BE2C (cell line): ENCODE results near the gene CENPS. TPM values are rescaled to one million over a fixed set of nuclear protein-coding genes. Genes with fewer than 3 reads are reported as not detected.

Source experiments
- DNase-seq: peaks from one replicate; pipeline ENCODE4 v3.0.0-alpha.2; 2020
- H3K27me3 ChIP-seq: fragments of 250-450 bp; sonication (Bioruptor Pico); 2 replicates; pipeline ENCODE4 v1.5.1; 2020; ENCODE audit warnings: mild to moderate bottlenecking
- H3K36me3 ChIP-seq: fragments of 250-450 bp; sonication (Bioruptor Pico); 2 replicates; pipeline ENCODE4 v1.5.1; 2020; ENCODE audit warnings: mild to moderate bottlenecking
- H3K4me1 ChIP-seq: fragments of 250-450 bp; sonication (Bioruptor Pico); 2 replicates; pipeline ENCODE4 v1.5.1; 2020
- H3K4me3 ChIP-seq: 2 replicates; pipeline ENCODE4 v1.5.1; 2011; ENCODE audit warnings: low read depth, low read length
- H3K9me3 ChIP-seq: fragments of 250-450 bp; sonication (Bioruptor Pico); 2 replicates; pipeline ENCODE4 v1.5.1; 2020
- polyA plus RNA-seq: library from polyadenylated mRNA; unstranded; fragments of >200 nt; gene quantifications from one replicate; pipeline ENCODE4 v1.2.1, GENCODE V29; 2012; ENCODE audit warnings: low read depth, missing spikeins; ENCODE audit not compliant: insufficient read length, insufficient read depth
- TF ChIP-seq, protein P1 (sequence below): IDR thresholded peaks from 2 replicates; pipeline ENCODE4 v1.5.1; 2012; ENCODE audit warnings: mild to moderate bottlenecking, low read depth, low read length

CENPS gene
- polyA plus RNA-seq: 8.5 TPM

DNA sequence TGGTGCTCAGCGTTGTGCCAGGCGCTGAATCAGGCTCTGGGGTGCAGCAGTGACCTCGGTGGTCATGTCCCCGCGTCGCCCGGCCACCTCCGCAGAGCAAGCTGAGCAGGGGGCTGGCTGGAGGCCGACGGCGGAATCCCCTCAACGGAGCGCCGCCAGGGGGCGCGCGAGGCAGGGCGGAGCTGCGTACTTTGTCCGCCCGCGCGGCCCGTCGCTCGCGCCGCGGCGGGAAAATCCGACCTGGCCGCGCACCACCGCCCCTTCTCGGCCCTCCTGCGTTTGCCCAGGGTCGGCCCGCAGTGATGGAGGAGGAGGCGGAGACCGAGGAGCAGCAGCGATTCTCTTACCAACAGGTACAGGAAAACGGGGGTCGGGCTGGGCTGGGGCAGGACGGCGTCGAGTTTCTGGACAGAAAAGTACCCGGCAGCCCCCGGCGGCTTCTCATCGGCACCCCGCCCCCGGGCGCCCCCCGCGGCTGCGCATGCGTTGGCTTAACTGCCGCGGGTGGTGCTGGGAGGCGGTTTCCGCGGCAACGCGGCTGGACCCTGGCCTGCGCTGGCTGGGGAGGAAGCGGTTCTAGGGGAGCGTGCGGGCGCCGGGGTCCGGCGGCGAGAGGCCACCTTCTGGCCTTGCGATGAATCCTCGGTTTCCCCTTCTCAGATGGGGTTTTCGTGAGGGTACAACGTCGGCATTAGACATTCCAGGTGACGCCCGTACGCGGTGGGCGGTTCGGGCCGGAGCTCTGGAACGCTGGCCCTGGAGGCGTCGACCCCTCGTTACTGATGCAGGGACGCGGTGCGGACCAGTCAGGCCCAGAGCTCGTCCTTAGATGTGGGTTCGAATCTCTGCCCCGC, at the start of gene CENPS:
Gene CENPS (plus strand): TSS at position 218 of the 854 bp plus-strand sequence. CDS start 85 bp downstream, at position 303.
- no peaks in the 10 kb centered on the region for H3K27me3 ChIP-seq
- H3K36me3 ChIP-seq: no peaks in the 10 kb centered on the region
- H3K4me3 ChIP-seq: peak within 1 kb of the TSS; percentile 70
- H3K4me1 ChIP-seq: no peaks in the 10 kb centered on the region; the same call in 1 of the 2 replicates
- H3K9me3 ChIP-seq: no peaks in the 10 kb centered on the region
- TF ChIP-seq, protein P1, sequence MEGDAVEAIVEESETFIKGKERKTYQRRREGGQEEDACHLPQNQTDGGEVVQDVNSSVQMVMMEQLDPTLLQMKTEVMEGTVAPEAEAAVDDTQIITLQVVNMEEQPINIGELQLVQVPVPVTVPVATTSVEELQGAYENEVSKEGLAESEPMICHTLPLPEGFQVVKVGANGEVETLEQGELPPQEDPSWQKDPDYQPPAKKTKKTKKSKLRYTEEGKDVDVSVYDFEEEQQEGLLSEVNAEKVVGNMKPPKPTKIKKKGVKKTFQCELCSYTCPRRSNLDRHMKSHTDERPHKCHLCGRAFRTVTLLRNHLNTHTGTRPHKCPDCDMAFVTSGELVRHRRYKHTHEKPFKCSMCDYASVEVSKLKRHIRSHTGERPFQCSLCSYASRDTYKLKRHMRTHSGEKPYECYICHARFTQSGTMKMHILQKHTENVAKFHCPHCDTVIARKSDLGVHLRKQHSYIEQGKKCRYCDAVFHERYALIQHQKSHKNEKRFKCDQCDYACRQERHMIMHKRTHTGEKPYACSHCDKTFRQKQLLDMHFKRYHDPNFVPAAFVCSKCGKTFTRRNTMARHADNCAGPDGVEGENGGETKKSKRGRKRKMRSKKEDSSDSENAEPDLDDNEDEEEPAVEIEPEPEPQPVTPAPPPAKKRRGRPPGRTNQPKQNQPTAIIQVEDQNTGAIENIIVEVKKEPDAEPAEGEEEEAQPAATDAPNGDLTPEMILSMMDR: peak; percentile 58
- DNase-seq: peak; percentile 82

DNA sequence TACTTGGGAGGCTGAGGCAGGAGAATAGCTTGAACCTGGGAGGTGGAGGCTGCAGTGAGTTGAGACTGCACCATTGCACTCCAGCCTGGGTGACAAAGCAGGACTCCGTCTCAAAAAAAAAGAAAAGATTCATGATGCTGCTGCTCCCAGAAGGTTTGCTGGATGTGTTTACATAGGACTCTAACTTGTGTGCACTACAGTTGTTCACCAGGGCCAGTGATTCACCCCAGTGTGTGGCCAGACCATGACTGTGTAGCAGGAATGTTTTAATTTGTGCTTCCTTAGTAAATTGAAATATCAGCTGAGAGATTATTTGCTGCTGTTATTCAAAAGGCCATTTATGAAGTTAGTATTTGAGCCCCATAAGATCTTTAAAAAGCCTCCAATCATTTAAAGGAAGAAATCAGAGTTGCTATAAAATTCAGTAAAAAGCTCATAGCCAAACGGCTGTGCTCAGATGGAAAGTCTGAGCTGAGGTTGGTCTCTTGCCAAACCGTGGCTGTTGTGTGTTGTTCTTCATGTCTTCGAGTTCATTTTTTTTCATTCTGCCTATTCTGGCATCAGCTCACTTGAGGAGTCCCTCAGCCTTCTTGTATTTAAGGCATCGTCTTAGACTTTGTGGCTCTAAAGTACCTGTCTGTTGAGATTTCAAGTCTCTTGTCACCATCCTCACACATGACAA, 49.5 kb upstream of the CENPS start:
- no peaks in the 10 kb centered on the region for H3K27me3 ChIP-seq
- H3K9me3 ChIP-seq: no peaks in the 10 kb centered on the region
- H3K36me3 ChIP-seq: peaks cover 4% of the 10 kb centered on the region
- TF ChIP-seq, protein P1: no peak
- no peak overlapping the region for H3K4me3 ChIP-seq
- H3K4me1 ChIP-seq: no peaks in the 10 kb centered on the region; the same call in 1 of the 2 replicates
- no peak for DNase-seq

DNA sequence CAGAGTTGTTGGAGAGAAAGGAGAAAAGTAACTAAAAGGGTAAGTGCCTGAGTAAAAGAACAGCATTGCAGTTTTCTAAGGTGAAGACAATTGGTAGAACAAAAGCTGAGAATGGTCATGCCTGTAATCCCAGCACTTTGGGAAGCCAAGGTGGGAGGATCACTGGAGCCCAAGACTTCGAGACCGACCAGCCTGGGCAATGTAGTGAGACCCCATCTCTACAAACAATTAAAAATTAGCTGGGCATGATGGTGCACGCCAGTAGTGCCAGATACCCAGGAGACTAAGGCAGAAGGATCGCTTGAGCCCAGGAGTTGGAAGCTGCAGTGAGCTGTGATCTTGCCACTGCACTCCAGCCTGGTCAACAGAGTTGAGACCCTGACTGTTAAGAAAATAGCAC, 46.6 kb upstream of the CENPS start:
- TF ChIP-seq, protein P1: no peak
- no peak for DNase-seq
- Histone ChIP-seq H3K9me3 (no peaks in the 10 kb centered on the region), H3K4me1 (no peaks in the 10 kb centered on the region), H3K27me3 (no peaks in the 10 kb centered on the region), H3K36me3 (no peaks in the 10 kb centered on the region; the same call in 1 of the 2 replicates), H3K4me3 (no peak overlapping the region)

- no peaks in the 10 kb centered on the region for H3K27me3 ChIP-seq
- H3K4me3 ChIP-seq: no peak overlapping the region
- H3K4me1 ChIP-seq: no peaks in the 10 kb centered on the region
- H3K36me3 ChIP-seq: no peaks in the 10 kb centered on the region
- TF ChIP-seq, protein P1: no peak
- no peak for DNase-seq
- no peaks in the 10 kb centered on the region for H3K9me3 ChIP-seq
Measured at GRCh38 chr1:10384219-10384618, 46.0 kb upstream of the CENPS start.

- DNase-seq: no peak
- no peaks in the 10 kb centered on the region for H3K27me3 ChIP-seq
- TF ChIP-seq, protein P1: no peak
- H3K36me3 ChIP-seq: no peaks in the 10 kb centered on the region
- H3K4me3 ChIP-seq: no peak overlapping the region
- H3K4me1 ChIP-seq: no peaks in the 10 kb centered on the region
- H3K9me3 ChIP-seq: no peaks in the 10 kb centered on the region
Measured at GRCh38 chr1:10386761-10387676, 43.2 kb upstream of the CENPS start.
